T-cell (primary cell): ENCODE measurements around the gene MTFMT. TPM values are rescaled to one million over a fixed set of nuclear protein-coding genes. Genes with fewer than 3 reads are reported as not detected.

Experiments used
- ATAC-seq, 4 experiments: fragments of 200-7000 bp in 3 of 4; fragments of 150-1000 bp in 1 of 4; cut with Tn5 transposase; replicated peaks in 1 of 4; 1 replicate in 3 of 4; 2 replicates in 1 of 4; pipeline ENCODE4 v1.10.0; 2021; ENCODE audit warnings: moderate library complexity in 3 of 4, mild to moderate bottlenecking in 2 of 4, moderate number of reproducible peaks in 1 of 4
- CTCF ChIA-PET, 2 donors: fragments of 300-600 bp; sonication (Branson Sonifier 250); formaldehyde crosslinking; loops; one replicate each; lab custom pipeline; 2022; ENCODE audit warnings: antibody characterized with exemption in 2 of 2; lab: Charles Lee
- POLR2A ChIA-PET, 2 donors: fragments of 300-600 bp; sonication (Branson Sonifier 250); formaldehyde crosslinking; loops; one replicate each; lab custom pipeline; 2022; ENCODE audit warnings: antibody characterized with exemption in 2 of 2; lab: Charles Lee
- DNase-seq, 35 experiments: peaks; one replicate each; pipeline versions ENCODE4 v3.0.0 to v3.0.0-alpha.2; 2013 to 2023
- H3K27ac ChIP-seq: one replicate; pipeline ENCODE4 v1.5.1; 2013; ENCODE audit warnings: low read length
- H3K27me3 ChIP-seq, 2 experiments: replicated peaks in 1 of 2; 1 replicate in 1 of 2; 2 replicates in 1 of 2; pipeline versions ENCODE4 v1.6.1 to v1.7.0; 2013; ENCODE audit warnings: low read length in 1 of 2, mixed read lengths in 1 of 2; ENCODE audit not compliant: control insufficient read depth in 2 of 2, insufficient read depth in 2 of 2; ENCODE audit errors: extremely low read depth in 1 of 2
- H3K36me3 ChIP-seq, 2 donors: 1 replicate in 1 of 2; 2 replicates in 1 of 2; pipeline versions ENCODE4 v1.6.1 to v1.7.0; 2013; ENCODE audit warnings: low read length in 1 of 2; ENCODE audit not compliant: control insufficient read depth in 2 of 2, insufficient read depth in 1 of 2; ENCODE audit errors: extremely low read depth in 1 of 2
- H3K4me1 ChIP-seq, 2 experiments: 1 replicate in 1 of 2; 2 replicates in 1 of 2; pipeline versions ENCODE4 v1.6.1 to v1.7.0; 2013; ENCODE audit warnings: low read length in 2 of 2, mixed read lengths in 1 of 2; ENCODE audit not compliant: insufficient read depth in 2 of 2, control insufficient read depth in 1 of 2; ENCODE audit errors: extremely low read depth in 1 of 2
- H3K4me3 ChIP-seq, 2 donors: 1 replicate in 1 of 2; 2 replicates in 1 of 2; pipeline versions ENCODE4 v1.5.1 to v1.7.0; 2013; ENCODE audit warnings: mild to moderate bottlenecking in 2 of 2, low read length in 1 of 2, moderate library complexity in 1 of 2; ENCODE audit not compliant: control insufficient read depth in 1 of 2; ENCODE audit errors: extremely low read depth in 1 of 2
- H3K9me3 ChIP-seq: 2 replicates; pipeline ENCODE4 v1.7.0; 2013
- H3K27ac Mint-ChIP-seq, 2 donors: one replicate each; pipeline ENCODE4 v1.8.0; 2020 to 2021; ENCODE audit warnings: mild to moderate bottlenecking in 2 of 2, mixed read lengths in 2 of 2
- H3K27me3 Mint-ChIP-seq, 2 donors: one replicate each; pipeline ENCODE4 v1.8.0; 2021 to 2022; ENCODE audit warnings: mixed read lengths in 2 of 2
- H3K36me3 Mint-ChIP-seq: one replicate; pipeline ENCODE4 v1.8.0; 2021; ENCODE audit warnings: mixed read lengths
- H3K4me1 Mint-ChIP-seq, 3 donors: one replicate each; pipeline ENCODE4 v1.8.0; 2020 to 2022; ENCODE audit warnings: mixed read lengths in 3 of 3, mild to moderate bottlenecking in 1 of 3
- H3K4me3 Mint-ChIP-seq, 3 donors: one replicate each; pipeline ENCODE4 v1.8.0; 2020 to 2022; ENCODE audit warnings: mild to moderate bottlenecking in 3 of 3, mixed read lengths in 3 of 3, moderate library complexity in 3 of 3
- H3K9me3 Mint-ChIP-seq, 3 donors: one replicate each; pipeline ENCODE4 v1.8.0; 2020 to 2022; ENCODE audit warnings: mixed read lengths in 3 of 3
- WGBS: methylation state at CpG from one replicate; pipeline ENCODE4 v1.1.5; 2013; ENCODE audit warnings: missing lambda C conversion rate; ENCODE audit not compliant: insufficient coverage; 5-methylcytosine and 5-hydroxymethylcytosine counted together
- total RNA-seq, 35 experiments: library from RNA in 6 of 35; stranded (reverse) in 6 of 35; fragments of 120-200 nt in 1 of 35; gene quantifications; one replicate each; pipeline versions ENCODE4 v1.2.1 to v1.2.4 and lab custom pipeline; 2013 to 2026

MTFMT gene
- total RNA-seq, 5 donors from 2014 or later (not counting 1 experiment from before 2014, with no cell fraction given) = 10.3 to 22.0 (median 19.2) TPM

- Mint-ChIP-seq H3K27me3 (no peaks in the 10 kb centered on the region), H3K36me3 (peaks cover 38% of the 10 kb centered on the region), H3K27ac (no peak overlapping the region), H3K4me1 (peaks cover 11 to 24% (median 23%) of the 10 kb centered on the region in 3 donors), H3K9me3 (no peaks in the 10 kb centered on the region), H3K4me3 (no peak overlapping the region)
- peaks cover 4 to 30% of the 10 kb centered on the region in 2 donors for H3K36me3 ChIP-seq
- no peak for DNase-seq
- 88% methylated on average over 1 of the region's 6 CpGs for WGBS
- H3K27ac ChIP-seq = no peak overlapping the region
- H3K4me3 ChIP-seq = no peak overlapping the region
- ChIA-PET CTCF (no interaction called here), POLR2A (no interaction called here)
- no peaks in the 10 kb centered on the region for H3K9me3 ChIP-seq
- peaks cover 0 to 4% of the 10 kb centered on the region in 2 experiments for H3K4me1 ChIP-seq
- H3K27me3 ChIP-seq = no peaks in the 10 kb centered on the region
- ATAC-seq = no peak
Measured at GRCh38 chr15:64981812-64982431, 47.5 kb downstream of the MTFMT start.

GRCh38 chr15:64979252-64979710 lies 50.2 kb downstream of the MTFMT start:
- Histone ChIP-seq H3K4me3 (no peak overlapping the region), H3K36me3 (peaks cover 4 to 49% of the 10 kb centered on the region in 2 donors), H3K4me1 (no peaks in the 10 kb centered on the region), H3K9me3 (no peaks in the 10 kb centered on the region), H3K27ac (no peak overlapping the region), H3K27me3 (no peaks in the 10 kb centered on the region)
- ATAC-seq (no peak), DNase-seq (no peak)
- Mint-ChIP-seq H3K4me3 (no peak overlapping the region), H3K27ac (no peak overlapping the region), H3K9me3 (no peaks in the 10 kb centered on the region), H3K4me1 (peaks cover 5 to 7% (median 6%) of the 10 kb centered on the region in 3 donors), H3K36me3 (peaks cover 43% of the 10 kb centered on the region), H3K27me3 (no peaks in the 10 kb centered on the region)
- 92% methylated on average over 5 of the region's 7 CpGs for WGBS
- ChIA-PET POLR2A (interaction anchor here in 1 of 2 donors (0.7 kb wide), 1 partner anchor 10 kb away, joined by 3 read pairs; no protein-coding TSS in a partner anchor), CTCF (no interaction called here)

- no peak overlapping the region for H3K27ac ChIP-seq
- peaks cover 4 to 66% of the 10 kb centered on the region in 2 donors for H3K36me3 ChIP-seq
- H3K27me3 Mint-ChIP-seq = no peaks in the 10 kb centered on the region
- H3K9me3 Mint-ChIP-seq = no peaks in the 10 kb centered on the region
- ChIA-PET POLR2A (interaction anchor here in 1 of 2 donors (0.6 kb wide), 1 partner anchor 15 kb away, joined by 3 read pairs; no protein-coding TSS in a partner anchor), CTCF (no interaction called here)
- H3K27ac Mint-ChIP-seq = no peak overlapping the region
- no peaks in the 10 kb centered on the region for H3K4me1 Mint-ChIP-seq
- H3K4me1 ChIP-seq = no peaks in the 10 kb centered on the region
- H3K4me3 ChIP-seq = no peak overlapping the region
- DNase-seq = no peak
- H3K4me3 Mint-ChIP-seq = no peak overlapping the region
- H3K9me3 ChIP-seq = no peaks in the 10 kb centered on the region
- no peak for ATAC-seq
- no CpG with 5 or more reads among the region's 5 CpGs for WGBS
- H3K27me3 ChIP-seq = no peaks in the 10 kb centered on the region
- peaks cover 41% of the 10 kb centered on the region for H3K36me3 Mint-ChIP-seq
Measured at GRCh38 chr15:64975390-64975789, 54.0 kb downstream of the MTFMT start.

GRCh38 chr15:64970698-64971097 lies 58.7 kb downstream of the MTFMT start:
- ATAC-seq (no peak), DNase-seq (no peak)
- CTCF ChIA-PET = no interaction called here
- WGBS = 100% methylated on average over 2 of the region's 7 CpGs
- Mint-ChIP-seq H3K36me3 (peaks cover 32% of the 10 kb centered on the region), H3K27me3 (no peaks in the 10 kb centered on the region), H3K9me3 (no peaks in the 10 kb centered on the region), H3K27ac (no peak overlapping the region), H3K4me3 (no peak overlapping the region), H3K4me1 (no peaks in the 10 kb centered on the region)
- peaks cover 3 to 56% of the 10 kb centered on the region in 2 donors for H3K36me3 ChIP-seq
- H3K9me3 ChIP-seq = no peaks in the 10 kb centered on the region
- no peak overlapping the region for H3K27ac ChIP-seq
- POLR2A ChIA-PET = no interaction called here
- no peak overlapping the region for H3K4me3 ChIP-seq
- H3K27me3 ChIP-seq = no peaks in the 10 kb centered on the region
- no peaks in the 10 kb centered on the region for H3K4me1 ChIP-seq

- H3K27ac ChIP-seq = no peak overlapping the region
- ChIA-PET CTCF (interaction anchor here in 1 of 2 donors (0.7 kb wide), 1 partner anchor 111 kb away, joined by 4 read pairs; no protein-coding TSS in a partner anchor), POLR2A (no interaction called here)
- Mint-ChIP-seq H3K27ac (no peak overlapping the region), H3K4me1 (no peaks in the 10 kb centered on the region), H3K4me3 (no peak overlapping the region), H3K9me3 (no peaks in the 10 kb centered on the region), H3K27me3 (no peaks in the 10 kb centered on the region), H3K36me3 (peaks cover 35% of the 10 kb centered on the region)
- ATAC-seq (no peak), DNase-seq (no peak)
- WGBS = no CpG with 5 or more reads among the region's 1 CpG
- H3K4me3 ChIP-seq = no peak overlapping the region
- peaks cover 5 to 57% of the 10 kb centered on the region in 2 donors for H3K36me3 ChIP-seq
- no peaks in the 10 kb centered on the region for H3K9me3 ChIP-seq
- no peaks in the 10 kb centered on the region for H3K27me3 ChIP-seq
- H3K4me1 ChIP-seq = no peaks in the 10 kb centered on the region
Measured at GRCh38 chr15:64969401-64969800, 60.0 kb downstream of the MTFMT start.

GRCh38 chr15:64961013-64961412 lies 68.4 kb downstream of the MTFMT start:
- ChIA-PET POLR2A (no interaction called here), CTCF (no interaction called here)
- H3K4me1 ChIP-seq = no peaks in the 10 kb centered on the region
- Mint-ChIP-seq H3K4me1 (no peaks in the 10 kb centered on the region), H3K36me3 (peaks cover 61% of the 10 kb centered on the region), H3K4me3 (no peak overlapping the region), H3K27me3 (no peaks in the 10 kb centered on the region), H3K9me3 (no peaks in the 10 kb centered on the region), H3K27ac (no peak overlapping the region)
- peaks cover 23 to 73% of the 10 kb centered on the region in 2 donors for H3K36me3 ChIP-seq
- no peaks in the 10 kb centered on the region for H3K9me3 ChIP-seq
- H3K27me3 ChIP-seq = no peaks in the 10 kb centered on the region
- H3K27ac ChIP-seq = no peak overlapping the region
- H3K4me3 ChIP-seq = no peak overlapping the region
- ATAC-seq (no peak), DNase-seq (no peak)
- WGBS = 100% methylated on average over 5 of the region's 5 CpGs
